Stimulated activated CD4-positive, alpha-beta T cell treated with anti-CD3 and anti-CD28 coated beads, Interleukin-4, amount 100 ng/mL, for 48 hours (primary cell): ENCODE measurements around the gene SLC24A4.
"Not testable (repeated sequence)": the region's sequence is repeated elsewhere in the genome, so short reads cannot be mapped to it uniquely, and the experiment has no call there.

Source experiments
- DNase-seq, 2 donors: peaks; one replicate each; pipeline ENCODE4 v3.0.0-alpha.2; 2020; ENCODE audit warnings: low read depth in 2 of 2

Gene SLC24A4

DNA sequence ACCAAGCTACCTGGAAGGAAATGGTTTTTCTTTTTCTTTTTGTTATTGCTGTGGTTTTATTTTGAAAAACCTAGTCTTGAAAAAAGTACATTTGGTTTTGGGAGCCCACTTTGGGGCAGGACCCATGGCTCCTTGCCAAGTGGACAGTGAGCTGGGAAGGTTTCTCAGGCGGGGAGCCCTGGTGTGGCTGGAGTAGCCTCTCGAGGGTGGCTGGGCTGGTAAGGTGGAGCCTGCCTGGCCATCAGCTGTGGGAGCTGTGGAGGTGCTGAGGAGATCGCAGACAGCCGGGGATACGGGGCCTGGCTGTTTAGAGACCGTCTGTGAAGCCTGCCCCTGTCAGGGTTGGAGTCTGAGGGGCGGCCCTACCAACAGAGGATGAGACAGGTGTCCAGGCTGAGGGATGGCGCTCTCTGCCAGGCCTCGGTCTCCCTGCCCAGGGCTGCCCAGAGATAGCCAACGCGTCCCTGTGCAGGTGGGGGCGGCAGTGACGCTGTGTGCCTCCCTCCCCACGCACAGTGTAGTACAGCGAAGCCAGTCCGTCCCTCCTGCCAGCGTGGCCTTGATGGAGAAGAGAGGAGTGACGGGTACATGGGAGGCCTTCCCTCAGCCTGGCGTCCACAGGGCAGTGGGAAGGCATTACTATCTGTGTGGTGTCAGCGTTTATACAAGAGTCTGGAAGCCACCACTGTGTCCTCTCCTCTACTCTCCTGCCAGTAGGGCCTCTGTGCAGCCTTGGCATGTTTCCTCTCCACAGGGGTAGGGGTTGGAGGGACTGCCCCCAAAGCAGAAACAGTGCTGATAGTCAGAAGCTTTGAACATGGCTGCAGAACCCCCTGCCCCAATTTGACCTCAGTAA is 196.5 kb downstream of the SLC24A4 start:
- no peak for DNase-seq

DNA sequence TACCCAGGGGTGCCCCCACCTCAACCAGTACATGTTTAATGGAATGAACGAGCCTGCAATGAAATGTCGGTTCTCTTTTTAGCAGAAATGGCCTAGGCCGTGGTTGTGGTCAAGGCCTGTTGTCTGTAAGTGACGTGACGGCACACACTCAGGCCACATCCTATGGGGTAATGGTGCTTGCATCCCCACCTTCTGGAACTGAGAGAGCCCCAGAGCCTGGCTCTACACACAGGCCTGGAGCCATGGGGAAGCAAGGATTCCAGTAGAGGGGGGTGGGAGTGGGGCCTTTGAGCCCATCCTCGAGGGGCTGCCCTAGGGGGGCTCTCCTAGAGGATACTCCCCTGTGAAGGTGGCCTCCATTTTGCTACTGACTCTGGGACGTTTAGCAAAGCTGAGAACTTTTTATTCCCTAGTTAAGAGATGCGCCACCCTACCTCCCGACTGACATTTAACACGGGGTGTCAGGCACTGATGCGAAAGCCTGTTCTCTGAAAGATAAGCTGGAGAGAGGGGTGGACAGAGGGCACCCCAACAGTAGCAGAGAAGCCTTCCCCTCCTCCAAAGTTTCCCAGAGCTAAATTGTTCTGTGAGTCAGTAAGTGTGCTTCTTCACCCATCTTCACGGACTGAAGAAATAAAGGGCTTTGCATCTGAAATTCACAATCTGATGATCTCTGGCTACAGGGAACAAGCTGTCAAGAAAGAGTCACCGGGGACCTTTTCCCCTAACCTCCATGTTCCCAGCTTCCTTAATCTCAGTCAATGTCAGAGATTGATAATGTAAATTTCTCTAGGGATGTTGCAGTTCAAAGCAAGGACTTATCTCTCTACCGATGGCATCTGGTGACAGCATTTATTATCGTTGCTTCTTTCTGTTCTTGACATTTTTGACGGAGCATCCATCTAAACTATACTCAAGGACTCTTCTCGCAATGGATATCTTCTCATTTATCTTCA is 197.4 kb downstream of the SLC24A4 start:
- no peak for DNase-seq

DNA sequence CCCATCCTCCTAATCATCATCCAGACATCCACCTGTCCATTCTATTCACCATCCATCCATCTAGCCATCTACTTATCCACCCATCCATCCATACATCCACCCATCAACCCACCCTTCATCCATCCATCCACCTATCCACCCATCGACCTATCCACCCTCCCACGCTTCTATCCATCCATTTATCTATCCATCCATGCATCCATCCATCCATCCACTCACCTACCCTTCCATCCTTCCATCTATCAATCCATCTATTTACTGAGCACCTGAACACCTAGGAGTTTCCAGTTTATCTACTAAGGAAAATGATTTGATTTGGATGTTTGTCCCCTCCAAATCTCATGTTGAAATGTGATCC is 198.1 kb downstream of the SLC24A4 start:
- no peak for DNase-seq

DNA sequence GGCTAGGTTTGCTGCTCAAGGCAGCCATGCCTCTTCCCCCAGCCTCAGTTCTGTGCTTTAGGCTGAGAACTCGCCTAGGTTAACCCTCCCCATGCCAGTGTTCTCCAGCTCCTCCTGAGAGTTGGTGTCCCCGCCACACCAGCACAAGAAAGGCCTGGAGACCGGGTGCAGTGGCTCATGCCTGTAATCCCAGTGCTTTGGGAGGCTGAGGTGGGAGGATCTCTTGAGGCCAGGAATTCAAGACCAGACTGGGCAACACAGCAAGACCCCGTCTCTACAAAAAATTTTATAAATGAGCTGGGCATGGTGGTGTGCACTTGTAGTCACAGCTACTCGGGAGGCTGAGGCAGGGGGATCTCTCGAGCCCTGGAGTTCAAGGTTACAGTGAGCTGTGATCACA is 200.8 kb downstream of the SLC24A4 start:
- DNase-seq = no peak

DNA sequence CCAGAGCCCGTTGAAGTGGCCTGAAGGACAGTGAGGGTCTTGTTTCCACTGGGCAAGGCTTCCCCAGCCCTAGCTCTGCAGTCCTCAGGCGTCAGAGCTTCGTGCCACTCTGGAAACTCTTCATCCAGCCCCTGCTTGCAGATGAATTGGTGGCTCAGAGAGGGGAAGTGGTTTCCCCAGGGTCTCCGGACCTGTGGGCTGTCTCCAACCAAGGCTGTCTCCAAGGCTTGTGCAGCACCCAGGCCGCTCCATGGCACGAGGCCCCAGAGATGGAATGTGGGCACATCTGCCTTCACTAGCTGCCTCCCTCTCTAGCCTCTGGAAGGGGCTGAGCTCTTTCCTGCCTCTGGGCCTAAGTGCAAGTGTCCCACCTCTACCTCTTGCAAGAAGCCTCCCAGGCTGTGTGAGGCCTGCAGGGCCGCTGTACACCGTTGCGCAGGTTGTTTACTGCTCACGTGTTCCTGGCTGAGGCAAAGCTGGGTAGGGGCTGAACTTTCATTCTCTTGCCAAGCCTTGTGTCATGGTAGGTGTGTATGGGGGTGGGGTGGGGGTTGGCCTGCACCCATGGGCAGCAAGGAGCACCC is 201.7 kb downstream of the SLC24A4 start:
- no peak for DNase-seq

DNA sequence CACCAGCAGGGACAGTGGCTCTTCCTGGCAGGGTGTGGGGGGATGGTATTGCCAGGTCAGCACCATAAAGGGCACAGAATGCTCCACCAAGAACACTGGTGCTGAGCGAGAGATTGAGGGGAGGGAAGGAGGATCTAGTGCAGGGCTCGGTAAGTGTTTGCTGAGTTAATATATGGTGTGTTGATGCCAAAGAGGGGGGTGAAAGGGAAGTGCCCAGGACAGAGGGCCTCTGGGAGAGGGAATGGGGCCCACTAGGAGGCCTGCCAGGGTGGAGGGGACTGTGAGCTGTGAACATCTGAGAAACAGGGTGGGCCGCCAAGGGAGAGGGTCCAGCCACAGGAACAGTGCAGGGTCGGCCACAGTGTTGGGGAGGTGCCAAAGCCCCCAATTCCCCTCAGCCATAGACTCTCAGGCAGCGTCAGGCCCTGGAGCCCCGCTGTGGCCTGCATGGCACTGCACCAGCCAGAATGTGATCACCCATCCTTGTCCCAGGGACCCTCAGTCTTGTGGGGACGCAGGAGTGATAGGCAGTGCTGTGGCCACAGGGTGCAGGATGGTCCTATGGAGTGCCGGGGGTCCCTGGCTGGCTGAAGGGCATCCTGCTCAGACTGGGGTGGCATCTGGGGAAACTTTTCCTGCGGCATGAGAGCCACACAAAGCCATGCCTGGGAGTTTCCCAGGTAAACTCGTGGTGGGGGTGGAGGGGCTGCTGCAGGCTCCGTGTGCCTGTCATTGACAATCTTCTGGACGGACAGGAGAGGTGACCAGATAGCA is 202.5 kb downstream of the SLC24A4 start:
- no peak for DNase-seq

DNA sequence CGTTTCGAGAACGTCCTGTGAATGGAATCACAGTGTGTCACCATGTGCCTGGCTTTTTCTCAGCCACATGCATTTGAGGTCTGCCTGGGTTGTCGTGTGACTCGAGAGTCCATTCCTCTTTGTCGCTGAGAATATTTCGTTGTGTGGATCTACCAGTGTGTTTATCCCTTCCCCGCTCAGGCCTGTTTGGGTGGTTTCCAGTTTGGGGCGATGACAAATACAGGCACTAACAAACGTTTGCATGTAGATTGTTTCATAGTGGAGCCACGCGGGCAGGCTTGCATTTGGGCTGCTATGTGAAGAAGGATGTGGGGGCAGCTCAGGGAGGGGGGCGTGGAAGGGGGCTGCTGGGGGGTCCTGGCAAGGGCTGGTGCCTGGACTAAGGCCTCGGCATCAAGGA is 204.8 kb downstream of the SLC24A4 start:
- DNase-seq = no peak

GRCh38 chr14:92528486-92529100 is 205.6 kb downstream of the SLC24A4 start:
- no peak for DNase-seq

DNA sequence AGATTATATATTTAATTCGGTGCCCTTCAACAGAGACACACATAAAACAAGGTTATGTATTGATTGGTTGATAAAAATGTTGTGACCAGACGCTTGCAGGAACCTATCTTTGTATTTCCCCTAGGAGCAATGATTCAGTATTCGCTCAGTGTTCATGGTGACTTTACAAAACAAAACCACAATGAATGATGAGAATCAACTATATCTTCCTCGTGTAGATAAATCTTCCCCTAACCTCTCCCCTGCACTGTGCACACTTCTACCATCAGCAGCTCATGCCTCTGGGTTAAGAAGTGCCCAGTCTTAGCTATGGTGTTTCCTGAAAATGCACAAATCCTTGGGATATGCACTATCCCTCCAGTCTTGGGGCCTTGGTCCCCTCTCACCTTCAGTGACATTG is 206.9 kb downstream of the SLC24A4 start:
- no peak for DNase-seq

DNA sequence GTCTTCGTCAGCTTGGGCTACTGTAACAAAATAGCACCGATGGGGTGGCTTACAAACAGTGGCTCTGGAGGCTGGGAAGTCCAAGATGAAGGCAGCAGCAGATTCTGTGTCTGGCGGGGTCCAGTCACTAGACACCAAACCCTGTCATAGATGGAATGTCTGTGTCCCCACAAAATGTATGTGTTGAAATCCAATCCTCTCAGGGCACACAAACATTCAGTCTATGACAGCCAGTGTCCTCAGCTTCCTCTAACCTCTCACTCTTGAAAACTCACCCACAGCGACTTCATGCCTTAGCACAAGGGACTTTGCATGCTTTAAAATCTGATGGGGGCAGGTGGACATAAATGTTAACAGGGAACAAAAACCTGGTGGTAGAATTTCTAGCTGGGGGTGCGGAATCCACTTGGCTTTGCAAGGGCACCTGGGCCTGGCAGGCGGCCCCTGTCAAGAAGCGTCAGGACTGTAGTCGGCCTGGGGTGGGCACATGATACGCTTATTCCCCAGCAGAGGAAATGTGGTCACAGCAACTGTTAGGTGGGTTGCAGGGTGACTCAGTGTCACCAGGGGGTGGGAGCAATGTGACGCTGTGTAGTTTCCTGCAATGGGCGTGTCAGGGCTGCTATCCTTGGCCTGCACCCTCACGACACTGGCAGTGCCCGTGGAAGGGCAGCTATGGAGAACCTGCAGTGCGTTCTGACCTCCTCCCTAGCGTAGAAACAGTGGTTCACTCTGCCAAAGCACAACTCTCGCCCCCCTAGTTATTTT is 208.3 kb downstream of the SLC24A4 start:
- no peak for DNase-seq

DNA sequence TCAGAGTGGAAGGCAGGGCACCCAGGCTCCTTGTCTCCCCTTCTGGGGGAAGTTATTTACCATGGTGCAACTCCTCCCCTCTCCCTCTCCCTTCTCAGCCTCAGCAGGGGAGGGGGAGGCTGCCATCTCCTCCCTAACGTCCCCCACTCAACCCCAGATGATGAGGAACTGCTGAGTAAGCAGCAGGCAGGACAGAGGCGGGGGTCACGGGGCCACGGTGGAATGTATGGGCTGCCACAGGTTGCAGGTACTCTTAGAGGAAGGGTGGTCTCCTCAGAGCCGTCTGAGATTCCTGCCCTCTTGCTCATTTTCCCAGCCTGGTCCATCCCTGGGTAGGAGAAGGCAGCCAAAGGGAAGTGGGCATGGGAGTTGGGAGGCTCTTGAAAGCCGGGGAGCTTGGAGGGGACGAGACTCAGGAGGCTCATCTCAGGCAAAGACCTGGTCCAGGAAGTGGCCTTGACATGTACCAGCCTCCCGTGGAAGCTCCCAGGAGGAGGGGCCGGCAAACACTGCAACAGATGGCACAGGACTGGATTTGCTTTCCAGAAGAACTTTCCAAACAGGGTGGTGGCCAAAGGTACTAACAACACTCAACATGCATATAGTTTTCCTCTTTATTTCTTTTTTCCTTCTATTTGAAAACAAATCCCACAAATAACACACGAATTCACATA is 209.7 kb downstream of the SLC24A4 start:
- no peak for DNase-seq

- no peak for DNase-seq
These were observed 212.1 kb downstream of the SLC24A4 start for GRCh38 chr14:92534932-92535643.

GRCh38 chr14:92536231-92536630 is 213.3 kb downstream of the SLC24A4 start:
- not testable (repeated sequence) for DNase-seq

DNA sequence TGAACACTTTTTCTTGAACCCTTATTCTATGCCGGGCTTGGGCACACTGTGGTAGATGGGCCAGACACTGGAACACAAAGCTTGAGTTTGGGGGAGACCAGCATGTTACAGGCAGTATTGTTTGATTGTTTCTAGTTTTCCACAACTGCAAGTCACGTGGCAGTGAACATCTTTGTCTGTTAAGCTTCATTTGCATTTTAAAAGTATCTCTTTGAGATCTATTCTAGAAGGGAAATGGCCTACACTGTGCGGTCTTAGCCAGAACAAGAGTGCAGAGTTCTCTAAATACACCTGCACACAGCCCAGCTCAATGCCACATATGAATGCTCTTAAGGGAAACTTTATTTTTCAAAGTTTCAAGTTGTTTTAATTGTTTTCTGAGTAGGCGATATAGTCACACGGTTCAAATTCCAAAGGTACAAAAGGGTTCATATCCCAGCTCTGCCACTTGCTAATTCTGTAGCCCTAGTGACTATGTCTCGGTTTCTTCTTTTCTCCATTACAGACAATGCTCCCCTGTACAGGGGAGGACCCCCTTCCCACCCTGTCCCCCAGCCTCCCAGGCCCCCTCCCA is 215.5 kb downstream of the SLC24A4 start:
- no peak for DNase-seq

GRCh38 chr14:92539419-92539818 is 216.5 kb downstream of the SLC24A4 start:
- no peak for DNase-seq

- no peak for DNase-seq
These were observed 216.9 kb downstream of the SLC24A4 start for GRCh38 chr14:92539875-92540274.

DNA sequence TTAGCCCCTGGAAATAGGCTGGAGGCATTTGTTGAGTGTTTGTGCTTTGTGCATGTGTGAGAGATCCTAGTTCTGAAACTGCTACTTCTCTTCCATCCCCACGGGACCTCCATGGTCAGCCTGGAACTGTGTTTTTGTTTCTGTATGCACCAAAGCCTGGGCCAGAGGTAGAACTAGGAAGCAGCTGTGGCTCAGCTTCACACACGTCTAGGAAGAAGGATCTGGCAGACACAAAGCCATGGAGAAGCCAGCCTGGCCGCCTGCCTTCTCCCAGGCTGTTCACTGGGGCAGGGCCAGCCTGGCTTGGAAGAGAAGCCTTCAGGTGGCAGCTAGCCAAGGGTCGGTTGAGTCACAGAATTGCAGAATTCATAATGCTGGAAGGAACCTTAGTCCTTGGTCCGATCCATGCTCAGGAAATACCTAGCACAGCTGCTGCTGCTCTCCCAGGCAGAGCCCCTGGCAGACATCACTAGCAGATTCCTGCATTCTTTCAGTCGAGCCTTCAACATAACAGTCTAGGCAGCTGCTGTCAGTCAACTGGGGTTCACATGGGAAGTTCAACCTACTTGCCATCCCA is 217.6 kb downstream of the SLC24A4 start:
- DNase-seq = no peak

DNA sequence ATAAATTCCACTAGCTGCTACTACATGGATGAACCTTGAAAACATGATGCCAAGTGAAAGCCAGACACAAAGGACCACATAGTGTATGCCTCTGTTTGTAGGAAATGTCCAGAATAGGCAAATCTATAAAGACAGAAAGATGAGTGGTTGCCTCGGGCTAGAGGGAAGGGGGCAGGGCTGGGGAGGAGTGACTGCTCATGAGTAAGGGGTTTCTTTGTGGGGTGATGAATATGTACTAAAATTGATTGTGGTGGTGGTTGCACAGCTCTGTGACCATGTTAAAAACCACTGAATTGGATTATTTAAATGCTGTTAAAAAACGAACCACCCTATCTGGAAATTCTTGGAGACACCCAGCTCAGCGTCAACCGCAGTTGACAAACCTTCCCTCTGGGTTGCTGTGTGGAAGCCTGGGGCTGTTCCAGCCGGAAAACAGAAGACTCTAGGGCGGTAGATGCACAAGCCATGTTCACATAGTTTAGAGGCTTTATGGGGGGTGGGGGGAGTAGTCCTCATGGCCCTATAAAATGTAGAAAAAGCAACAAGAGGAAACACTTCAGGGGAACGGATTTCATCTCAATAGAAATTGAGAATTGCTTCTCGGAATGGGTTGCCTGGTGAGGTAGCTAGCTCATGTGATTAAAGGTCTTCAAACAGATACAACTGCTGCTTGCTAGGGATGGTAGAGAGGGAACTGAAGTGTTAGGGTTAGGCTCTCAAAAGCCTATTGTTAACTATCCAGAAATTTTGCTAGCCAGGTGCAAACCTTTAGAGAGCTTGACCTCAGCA is 220.0 kb downstream of the SLC24A4 start:
- no peak for DNase-seq
